HCT116 (cell line): ENCODE measurements around the gene CPZ. TPM values are rescaled to one million over a fixed set of nuclear protein-coding genes. Genes with fewer than 3 reads are reported as not detected.

Source experiments
- ATAC-seq: fragments of 200-7000 bp; cut with Tn5 transposase; 2 replicates; pipeline ENCODE4 v1.9.1; 2020; ENCODE audit warnings: mild to moderate bottlenecking, moderate library complexity
- BruUV-seq: library from RNA; stranded (reverse); fragments of 400-500 nt; replicated peaks from 2 replicates; lab custom pipeline; 2021; lab: Mats Ljungman, UMichigan
- CTCF ChIA-PET: fragments of 300-600 bp; sonication (Branson Sonifier 250); formaldehyde crosslinking; loops from one replicate; lab custom pipeline; 2021; ENCODE audit warnings: antibody characterized with exemption; lab: Charles Lee
- POLR2A ChIA-PET: fragments of 300-600, 350-600 bp; sonication (Branson Sonifier 250); formaldehyde crosslinking; loops from one replicate; lab custom pipeline; 2021; ENCODE audit warnings: antibody characterized with exemption; lab: Charles Lee
- RAD21 ChIA-PET, 2 experiments: fragments of 300-600 bp; sonication (Branson Sonifier 250); formaldehyde crosslinking; loops; one replicate each; lab custom pipeline; 2023; ENCODE audit warnings: low total read pairs in 2 of 2; ENCODE audit not compliant: uncharacterized antibody in 2 of 2, unreplicated experiment in 2 of 2, low non-redundant PET in 1 of 2; lab: Charles Lee
- DNase-seq: peaks from one replicate; pipeline ENCODE4 v3.0.0-alpha.2; 2010; ENCODE audit warnings: low read depth, low spot score
- H2AFZ ChIP-seq: fragments of 200-600 bp; shearing (Covaris generic), sonication (generic); 2 replicates; pipeline ENCODE4 v1.6.1; 2017; ENCODE audit warnings: low read depth, mixed run types, mixed read lengths, antibody characterized with exemption, low read length; ENCODE audit not compliant: poor library complexity, severe bottlenecking
- H3K27ac ChIP-seq: 2 replicates; pipeline ENCODE4 v1.5.1; 2012; ENCODE audit warnings: low read depth, low read length
- H3K27me3 ChIP-seq: fragments of 200-600 bp; sonication (generic); 2 replicates; pipeline ENCODE4 v1.6.1; 2016; ENCODE audit warnings: mixed run types, low read length, mixed read lengths; ENCODE audit not compliant: insufficient read depth
- H3K36me3 ChIP-seq, 2 experiments: fragments of 200-500 bp in 1 of 2; fragments of 200-600 bp in 1 of 2; sonication (Bioruptor generic) in 1 of 2; sonication (generic) in 1 of 2; 2 replicates each; pipeline versions ENCODE4 v1.5.1 to v1.6.1; 2014 to 2016; ENCODE audit warnings: low read length in 2 of 2, inconsistent platforms in 1 of 2, mixed read lengths in 1 of 2, mixed run types in 1 of 2; ENCODE audit not compliant: insufficient read depth in 2 of 2, control insufficient read depth in 1 of 2
- H3K4me1 ChIP-seq, 2 experiments: fragments of 200-600 bp in 1 of 2; sonication (generic) in 1 of 2; 2 replicates each; pipeline versions ENCODE4 v1.5.1 to v1.6.1; 2012 to 2017; ENCODE audit warnings: low read length in 2 of 2, inconsistent platforms in 1 of 2, mild to moderate bottlenecking in 1 of 2, mixed read lengths in 1 of 2, mixed run types in 1 of 2, moderate library complexity in 1 of 2; ENCODE audit not compliant: insufficient read depth in 2 of 2, control insufficient read depth in 1 of 2
- H3K4me2 ChIP-seq: fragments of 200-600 bp; sonication (generic); 2 replicates; pipeline ENCODE4 v1.6.1; 2017; ENCODE audit warnings: mixed run types, low read length, mixed read lengths
- H3K4me3 ChIP-seq, 2 experiments: fragments of 200-600 bp in 1 of 2; sonication (generic) in 1 of 2; replicated peaks in 1 of 2; 2 replicates each; pipeline ENCODE4 v1.5.1; 2011 to 2016; ENCODE audit warnings: low read length in 2 of 2, control low read depth in 1 of 2, low read depth in 1 of 2, mild to moderate bottlenecking in 1 of 2, mixed read lengths in 1 of 2, mixed run types in 1 of 2
- H3K79me2 ChIP-seq: fragments of 200-600 bp; sonication (generic); 2 replicates; pipeline ENCODE4 v1.6.1; 2017; ENCODE audit warnings: mild to moderate bottlenecking, mixed run types, low read length, moderate library complexity, mixed read lengths; ENCODE audit not compliant: insufficient read depth
- H3K9ac ChIP-seq: fragments of 200-600 bp; sonication (generic); 2 replicates; pipeline ENCODE4 v1.6.1; 2016; ENCODE audit warnings: low read length, mixed read lengths
- H3K9me2 ChIP-seq: fragments of 200-600 bp; sonication (generic), shearing (Covaris generic); 2 replicates; pipeline ENCODE4 v1.6.1; 2017; ENCODE audit warnings: mixed run types, mild to moderate bottlenecking, moderate library complexity; ENCODE audit not compliant: insufficient read depth
- H3K9me3 ChIP-seq, 2 experiments: fragments of 200-500 bp in 1 of 2; fragments of 200-600 bp in 1 of 2; sonication (Bioruptor generic) in 1 of 2; sonication (generic) in 1 of 2; 2 replicates each; pipeline ENCODE4 v1.6.1; 2014 to 2017; ENCODE audit warnings: low read length in 2 of 2, mixed read lengths in 2 of 2, inconsistent platforms in 1 of 2, low read depth in 1 of 2, mild to moderate bottlenecking in 1 of 2, mixed run types in 1 of 2, moderate library complexity in 1 of 2; ENCODE audit not compliant: control insufficient read depth in 1 of 2, insufficient read depth in 1 of 2
- H4K20me1 ChIP-seq: fragments of 200-600 bp; sonication (generic), shearing (Covaris generic); 2 replicates; pipeline ENCODE4 v1.6.1; 2017; ENCODE audit warnings: mixed run types, mild to moderate bottlenecking, moderate library complexity; ENCODE audit not compliant: insufficient read depth
- EGR1 ChIP-seq: IDR thresholded peaks from 2 replicates; pipeline ENCODE4 v1.6.1; 2012; ENCODE audit warnings: low read depth
- ELF1 ChIP-seq: IDR thresholded peaks from 2 replicates; pipeline ENCODE4 v1.6.1; 2012; ENCODE audit warnings: low read depth, borderline replicate concordance
- EZH2 ChIP-seq: fragments of 200-600 bp; sonication (generic); IDR thresholded peaks from 2 replicates; pipeline ENCODE4 v1.6.1; 2017; ENCODE audit warnings: antibody characterized with exemption, mixed run types
- FOSL1 ChIP-seq: IDR thresholded peaks from 2 replicates; pipeline ENCODE4 v1.6.1; 2012; ENCODE audit warnings: low read depth
- JUND ChIP-seq: IDR thresholded peaks from 2 replicates; pipeline ENCODE4 v1.6.1; 2012
- POLR2A ChIP-seq: IDR thresholded peaks from 2 replicates; pipeline ENCODE4 v1.7.0; 2011; ENCODE audit warnings: borderline replicate concordance; ENCODE audit not compliant: insufficient read depth, insufficient read length; ENCODE audit errors: extremely low read depth
- POLR2AphosphoS5 ChIP-seq: IDR thresholded peaks from 2 replicates; pipeline ENCODE4 v1.6.1; 2011; ENCODE audit warnings: mild to moderate bottlenecking, low read depth, low read length, moderate library complexity
- RAD21 ChIP-seq: IDR thresholded peaks from 2 replicates; pipeline ENCODE4 v1.6.1; 2012; ENCODE audit warnings: low read depth, mild to moderate bottlenecking
- SIN3A ChIP-seq: IDR thresholded peaks from 2 replicates; pipeline ENCODE4 v1.6.1; 2012; ENCODE audit warnings: low read depth
- SP1 ChIP-seq: IDR thresholded peaks from 2 replicates; pipeline ENCODE4 v1.6.1; 2012; ENCODE audit warnings: low read depth
- SRF ChIP-seq: IDR thresholded peaks from 2 replicates; pipeline ENCODE4 v1.6.1; 2012; ENCODE audit warnings: low read depth
- TCF7L2 ChIP-seq: IDR thresholded peaks from 2 replicates; pipeline ENCODE4 v1.7.0; 2011; ENCODE audit warnings: borderline replicate concordance, inconsistent platforms; ENCODE audit not compliant: insufficient read depth, insufficient read length; ENCODE audit errors: extremely low read depth
- ZFX ChIP-seq: fragments of 450-650 bp; IDR thresholded peaks from 2 replicates; pipeline ENCODE4 v1.6.1; 2017
- ZNF274 ChIP-seq: fragments of 200-500 bp; sonication (Bioruptor generic); IDR thresholded peaks from 2 replicates; pipeline ENCODE4 v1.6.1; 2014; ENCODE audit warnings: mild to moderate bottlenecking, low read depth, low read length, inconsistent platforms
- intact Hi-C: fragments of 100-400 bp; cut with micrococcal nuclease; formaldehyde crosslinking; loops from 2 replicates; pipeline ENCODE4 v1.10.0; 2022
- total RNA-seq: library from RNA; stranded (reverse); gene quantifications from one replicate; pipeline ENCODE4 v1.2.1, GENCODE V29; 2021; ENCODE audit not compliant: unreplicated experiment
- TF ChIP-seq, protein P1 (sequence below): IDR thresholded peaks from 2 replicates; pipeline ENCODE4 v1.6.1; 2012
- TF ChIP-seq, protein P2 (sequence below): IDR thresholded peaks from 2 replicates; pipeline ENCODE4 v1.6.1; 2012
- TF ChIP-seq, protein P3 (sequence below): IDR thresholded peaks from 2 replicates; pipeline ENCODE4 v1.6.1; 2012; ENCODE audit warnings: low read depth

Gene CPZ
- total RNA-seq, 1 experiment from 2014 or later, result not detected

DNA sequence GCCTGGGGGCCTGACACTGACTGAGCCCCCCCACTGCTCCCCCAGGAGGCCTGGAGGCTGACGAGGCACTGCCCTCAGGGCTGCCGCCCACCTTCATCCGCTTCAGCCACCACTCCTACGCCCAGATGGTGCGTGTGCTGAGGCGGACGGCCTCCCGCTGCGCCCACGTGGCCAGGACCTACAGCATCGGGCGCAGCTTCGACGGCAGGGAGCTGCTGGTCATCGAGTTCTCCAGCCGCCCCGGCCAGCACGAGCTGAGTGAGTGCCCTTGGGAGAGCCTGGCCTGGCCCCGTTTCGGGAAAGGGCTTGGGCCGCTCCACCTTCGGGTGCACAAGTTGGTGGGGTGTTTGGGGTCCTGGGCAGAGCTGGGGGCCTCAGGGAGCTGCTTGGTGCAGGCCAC lies 11.4 kb downstream of the CPZ start:
- DNase-seq (no peak), ATAC-seq (no peak)
- Histone ChIP-seq H2AFZ (no peak overlapping the region), H3K4me1 (peaks cover 11 to 15% of the 10 kb centered on the region in 2 experiments; a peak in 3 of 4 replicates), H3K9me3 (no peaks in the 10 kb centered on the region)
- BruUV-seq, result no TSS peak
- CTCF ChIA-PET, result no interaction called here
- no peak for TF ChIP-seq EGR1
- no peak for TF ChIP-seq RAD21
- TF ChIP-seq SRF, result no peak
- no peak for TF ChIP-seq SIN3A
- TF ChIP-seq ELF1, result no peak
- TF ChIP-seq EZH2, result no peak
- TF ChIP-seq, protein P1, sequence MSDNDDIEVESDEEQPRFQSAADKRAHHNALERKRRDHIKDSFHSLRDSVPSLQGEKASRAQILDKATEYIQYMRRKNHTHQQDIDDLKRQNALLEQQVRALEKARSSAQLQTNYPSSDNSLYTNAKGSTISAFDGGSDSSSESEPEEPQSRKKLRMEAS, result no peak
- no peak for TF ChIP-seq ZNF274
- TF ChIP-seq, all 23 proteins: peak for 0
- H3K36me3 ChIP-seq, result no peaks in the 10 kb centered on the region
- H3K79me2 ChIP-seq, result no peaks in the 10 kb centered on the region
- RAD21 ChIA-PET, result no interaction called here
- H3K4me3 ChIP-seq, result no peak overlapping the region
- POLR2A ChIA-PET, result no interaction called here
- no peaks in the 10 kb centered on the region for H4K20me1 ChIP-seq
- no peak overlapping the region for H3K27ac ChIP-seq
- H3K27me3 ChIP-seq, result 0 out of 2 replicates have a peak, but pooled peaks cover 4% of the 10 kb centered on the region
- no peak overlapping the region for H3K9ac ChIP-seq
- H3K4me2 ChIP-seq, result no peak overlapping the region
- intact Hi-C loops, result loop anchor here (10.0 kb wide), 1 partner anchor 281 kb away; no protein-coding TSS in a partner anchor
- H3K9me2 ChIP-seq, result no peaks in the 10 kb centered on the region

DNA sequence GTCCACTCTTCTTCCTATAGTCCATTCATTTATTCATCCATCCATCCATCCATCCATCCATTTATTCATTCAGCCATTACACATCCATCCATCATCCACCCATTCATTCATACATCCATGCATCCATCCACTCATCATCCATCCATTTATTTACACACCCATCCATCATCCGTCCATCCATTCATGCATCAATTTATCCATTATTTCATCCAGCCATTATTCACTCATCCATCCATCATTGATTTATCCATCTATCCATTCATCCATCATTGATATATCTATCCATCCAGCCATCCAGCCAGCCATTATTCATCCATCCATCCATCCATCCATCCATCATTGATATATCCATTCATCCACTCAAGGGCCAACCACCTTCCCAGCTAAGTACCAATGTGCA lies 12.7 kb downstream of the CPZ start:
- H2AFZ ChIP-seq, result no peak overlapping the region
- H3K9me3 ChIP-seq, result no peaks in the 10 kb centered on the region
- ChIA-PET RAD21 (no interaction called here), POLR2A (no interaction called here), CTCF (no interaction called here)
- DNase-seq, result no peak
- ATAC-seq, result no peak
- intact Hi-C loops, result loop anchor here (10.0 kb wide), 1 partner anchor 280 kb away; no protein-coding TSS in a partner anchor
- H3K27me3 ChIP-seq, result 0 out of 2 replicates have a peak, but pooled peaks cover 4% of the 10 kb centered on the region
- no peak overlapping the region for H3K4me2 ChIP-seq
- no peak overlapping the region for H3K9ac ChIP-seq
- no peaks in the 10 kb centered on the region for H3K36me3 ChIP-seq
- H3K9me2 ChIP-seq, result no peaks in the 10 kb centered on the region
- H3K4me3 ChIP-seq, result no peak overlapping the region
- H3K79me2 ChIP-seq, result no peaks in the 10 kb centered on the region
- H4K20me1 ChIP-seq, result no peaks in the 10 kb centered on the region
- no peak overlapping the region for H3K27ac ChIP-seq
- BruUV-seq, result no TSS peak
- peaks cover 0 to 1% of the 10 kb centered on the region in 2 experiments; a peak in 2 of 4 replicates for H3K4me1 ChIP-seq
- no peak for TF ChIP-seq ZNF274
- TF ChIP-seq JUND, result no peak
- no peak for TF ChIP-seq RAD21
- TF ChIP-seq POLR2AphosphoS5, result no peak
- TF ChIP-seq EGR1, result no peak
- no peak for TF ChIP-seq ZFX
- TF ChIP-seq EZH2, result no peak
- TF ChIP-seq SRF, result no peak
- TF ChIP-seq FOSL1, result no peak
- TF ChIP-seq POLR2A, result no peak
- no peak for TF ChIP-seq SP1
- TF ChIP-seq TCF7L2, result no peak
- TF ChIP-seq, protein P2, sequence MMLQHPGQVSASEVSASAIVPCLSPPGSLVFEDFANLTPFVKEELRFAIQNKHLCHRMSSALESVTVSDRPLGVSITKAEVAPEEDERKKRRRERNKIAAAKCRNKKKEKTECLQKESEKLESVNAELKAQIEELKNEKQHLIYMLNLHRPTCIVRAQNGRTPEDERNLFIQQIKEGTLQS, result no peak
- TF ChIP-seq, protein P3, sequence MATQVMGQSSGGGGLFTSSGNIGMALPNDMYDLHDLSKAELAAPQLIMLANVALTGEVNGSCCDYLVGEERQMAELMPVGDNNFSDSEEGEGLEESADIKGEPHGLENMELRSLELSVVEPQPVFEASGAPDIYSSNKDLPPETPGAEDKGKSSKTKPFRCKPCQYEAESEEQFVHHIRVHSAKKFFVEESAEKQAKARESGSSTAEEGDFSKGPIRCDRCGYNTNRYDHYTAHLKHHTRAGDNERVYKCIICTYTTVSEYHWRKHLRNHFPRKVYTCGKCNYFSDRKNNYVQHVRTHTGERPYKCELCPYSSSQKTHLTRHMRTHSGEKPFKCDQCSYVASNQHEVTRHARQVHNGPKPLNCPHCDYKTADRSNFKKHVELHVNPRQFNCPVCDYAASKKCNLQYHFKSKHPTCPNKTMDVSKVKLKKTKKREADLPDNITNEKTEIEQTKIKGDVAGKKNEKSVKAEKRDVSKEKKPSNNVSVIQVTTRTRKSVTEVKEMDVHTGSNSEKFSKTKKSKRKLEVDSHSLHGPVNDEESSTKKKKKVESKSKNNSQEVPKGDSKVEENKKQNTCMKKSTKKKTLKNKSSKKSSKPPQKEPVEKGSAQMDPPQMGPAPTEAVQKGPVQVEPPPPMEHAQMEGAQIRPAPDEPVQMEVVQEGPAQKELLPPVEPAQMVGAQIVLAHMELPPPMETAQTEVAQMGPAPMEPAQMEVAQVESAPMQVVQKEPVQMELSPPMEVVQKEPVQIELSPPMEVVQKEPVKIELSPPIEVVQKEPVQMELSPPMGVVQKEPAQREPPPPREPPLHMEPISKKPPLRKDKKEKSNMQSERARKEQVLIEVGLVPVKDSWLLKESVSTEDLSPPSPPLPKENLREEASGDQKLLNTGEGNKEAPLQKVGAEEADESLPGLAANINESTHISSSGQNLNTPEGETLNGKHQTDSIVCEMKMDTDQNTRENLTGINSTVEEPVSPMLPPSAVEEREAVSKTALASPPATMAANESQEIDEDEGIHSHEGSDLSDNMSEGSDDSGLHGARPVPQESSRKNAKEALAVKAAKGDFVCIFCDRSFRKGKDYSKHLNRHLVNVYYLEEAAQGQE, result no peak
